H9 (cell line): Measurements from ENCODE around the gene ZFPM1. TPM values are rescaled to one million over a fixed set of nuclear protein-coding genes. Genes with fewer than 3 reads are reported as not detected.

Experiments used
- DNase-seq: peaks from one replicate; pipeline ENCODE4 v3.0.0-alpha.2; 2017
- H2AFZ ChIP-seq: one replicate; pipeline ENCODE4 v1.6.1; 2013; ENCODE audit warnings: mild to moderate bottlenecking, low read length, control low read depth, moderate library complexity
- H2AK5ac ChIP-seq: 2 replicates; pipeline ENCODE4 v1.6.1; 2013; ENCODE audit warnings: low read length, control low read depth, mixed read lengths; ENCODE audit not compliant: insufficient read length
- H2BK120ac ChIP-seq: one replicate; pipeline ENCODE4 v1.6.1; 2013; ENCODE audit warnings: low read depth, mild to moderate bottlenecking, low read length, control low read depth, inconsistent platforms; ENCODE audit not compliant: poor library complexity, severe bottlenecking
- H2BK12ac ChIP-seq: 2 replicates; pipeline ENCODE4 v1.6.1; 2013; ENCODE audit warnings: low read length, control low read depth, mixed read lengths, low read depth; ENCODE audit not compliant: insufficient read length
- H2BK15ac ChIP-seq: 2 replicates; pipeline ENCODE4 v1.6.1; 2013; ENCODE audit warnings: low read depth, low read length, control low read depth
- H2BK20ac ChIP-seq: one replicate; pipeline ENCODE4 v1.6.1; 2013; ENCODE audit warnings: low read depth, mild to moderate bottlenecking, low read length, control low read depth, inconsistent platforms; ENCODE audit not compliant: poor library complexity, severe bottlenecking
- H2BK5ac ChIP-seq: 2 replicates; pipeline ENCODE4 v1.6.1; 2013; ENCODE audit warnings: low read length, control low read depth, mixed read lengths; ENCODE audit not compliant: insufficient read length
- H3K14ac ChIP-seq: 2 replicates; pipeline ENCODE4 v1.6.1; 2013; ENCODE audit warnings: low read length, control low read depth; ENCODE audit not compliant: insufficient read depth
- H3K18ac ChIP-seq: 2 replicates; pipeline ENCODE4 v1.6.1; 2013; ENCODE audit warnings: low read depth, mild to moderate bottlenecking, mixed read lengths, low read length, control low read depth; ENCODE audit not compliant: insufficient read length
- H3K23ac ChIP-seq: 2 replicates; pipeline ENCODE4 v1.6.1; 2013; ENCODE audit warnings: low read length, control low read depth, mixed read lengths, low read depth; ENCODE audit not compliant: insufficient read length
- H3K23me2 ChIP-seq: 2 replicates; pipeline ENCODE4 v1.6.1; 2013; ENCODE audit warnings: low read depth, mild to moderate bottlenecking, mixed read lengths, low read length, control low read depth; ENCODE audit not compliant: insufficient read length, poor library complexity, severe bottlenecking
- H3K27ac ChIP-seq: 2 replicates; pipeline ENCODE4 v1.5.1; 2013; ENCODE audit warnings: low read length, control low read depth, mixed read lengths, low read depth; ENCODE audit not compliant: insufficient read length
- H3K27me3 ChIP-seq: 2 replicates; pipeline ENCODE4 v1.6.1; 2013; ENCODE audit warnings: low read length, control low read depth, inconsistent platforms; ENCODE audit not compliant: insufficient read depth
- H3K4ac ChIP-seq: 2 replicates; pipeline ENCODE4 v1.6.1; 2013; ENCODE audit warnings: low read depth, mild to moderate bottlenecking, control low read depth, inconsistent platforms, low read length, moderate library complexity
- H3K4me1 ChIP-seq: 2 replicates; pipeline ENCODE4 v1.6.1; 2013; ENCODE audit warnings: low read length, control low read depth, inconsistent platforms; ENCODE audit not compliant: insufficient read depth
- H3K4me2 ChIP-seq: 2 replicates; pipeline ENCODE4 v1.6.1; 2013; ENCODE audit warnings: low read length, control low read depth, mixed read lengths; ENCODE audit not compliant: insufficient read length, insufficient read depth
- H3K56ac ChIP-seq: 2 replicates; pipeline ENCODE4 v1.6.1; 2013; ENCODE audit warnings: low read depth, mild to moderate bottlenecking, mixed read lengths, low read length, control low read depth; ENCODE audit not compliant: insufficient read length
- H3K79me1 ChIP-seq: 2 replicates; pipeline ENCODE4 v1.6.1; 2013; ENCODE audit warnings: low read depth, mild to moderate bottlenecking, moderate library complexity, low read length, control low read depth, inconsistent platforms; ENCODE audit not compliant: insufficient read depth, poor library complexity, severe bottlenecking
- H3K79me2 ChIP-seq: 2 replicates; pipeline ENCODE4 v1.6.1; 2013; ENCODE audit warnings: low read length, control low read depth, inconsistent platforms; ENCODE audit not compliant: insufficient read depth
- H3K9ac ChIP-seq: 2 replicates; pipeline ENCODE4 v1.6.1; 2013; ENCODE audit warnings: low read length, control low read depth, mixed read lengths; ENCODE audit not compliant: insufficient read length; ENCODE audit errors: extremely low read depth
- H3K9me3 ChIP-seq: one replicate; pipeline ENCODE4 v1.6.1; 2013; ENCODE audit warnings: low read depth, low read length, inconsistent platforms; ENCODE audit not compliant: control insufficient read depth
- H3T11ph ChIP-seq: one replicate; pipeline ENCODE4 v1.6.1; 2013; ENCODE audit warnings: mild to moderate bottlenecking, low read length, control low read depth, inconsistent platforms
- H4K20me1 ChIP-seq: one replicate; pipeline ENCODE4 v1.6.1; 2013; ENCODE audit not compliant: control insufficient read depth, insufficient read length, insufficient read depth
- H4K5ac ChIP-seq: 2 replicates; pipeline ENCODE4 v1.6.1; 2013; ENCODE audit warnings: low read depth, mild to moderate bottlenecking, mixed read lengths, low read length, control low read depth; ENCODE audit not compliant: insufficient read length
- H4K8ac ChIP-seq: replicated peaks from 2 replicates; pipeline ENCODE4 v1.6.1; 2013; ENCODE audit warnings: low read length, control low read depth, mixed read lengths, low read depth; ENCODE audit not compliant: insufficient read length
- H4K91ac ChIP-seq: 2 replicates; pipeline ENCODE4 v1.6.1; 2013; ENCODE audit warnings: low read depth, mild to moderate bottlenecking, moderate library complexity, mixed read lengths, low read length, control low read depth; ENCODE audit not compliant: insufficient read length
- H3K27ac Mint-ChIP-seq, 3 experiments: 2 replicates in 2 of 3; 3 replicates in 1 of 3; pipeline ENCODE4 v1.8.0; 2020 to 2021; ENCODE audit warnings: mixed read lengths in 3 of 3, mild to moderate bottlenecking in 1 of 3, moderate library complexity in 1 of 3
- H3K27me3 Mint-ChIP-seq: 2 replicates; pipeline ENCODE4 v1.8.0; 2021; ENCODE audit warnings: low read depth, mild to moderate bottlenecking, moderate library complexity, mixed read lengths
- H3K36me3 Mint-ChIP-seq, 3 experiments: 2 replicates in 2 of 3; 3 replicates in 1 of 3; pipeline ENCODE4 v1.8.0; 2020 to 2021; ENCODE audit warnings: low read depth in 3 of 3, mixed read lengths in 3 of 3; ENCODE audit not compliant: insufficient read depth in 1 of 3
- H3K4me1 Mint-ChIP-seq, 2 experiments: 2 replicates each; pipeline ENCODE4 v1.8.0; 2020; ENCODE audit warnings: mixed read lengths in 2 of 2
- H3K4me3 Mint-ChIP-seq, 2 experiments: 2 replicates in 1 of 2; 3 replicates in 1 of 2; pipeline ENCODE4 v1.8.0; 2020 to 2021; ENCODE audit warnings: mild to moderate bottlenecking in 2 of 2, mixed read lengths in 2 of 2, moderate library complexity in 1 of 2
- H3K9me3 Mint-ChIP-seq, 2 experiments: 2 replicates in 1 of 2; 3 replicates in 1 of 2; pipeline ENCODE4 v1.8.0; 2020; ENCODE audit warnings: mild to moderate bottlenecking in 2 of 2, mixed read lengths in 2 of 2, moderate library complexity in 1 of 2
- CTCF ChIP-seq: fragments of 200-600 bp; sonication (generic); conservative IDR thresholded peaks from 3 replicates; pipeline ENCODE4 v1.8.0; 2021; ENCODE audit warnings: antibody characterized with exemption, mild to moderate bottlenecking
- WGBS: extraction: QIAGEN DNeasy Blood & Tissue Kit; methylation state at CpG from one replicate; pipeline ENCODE4 v1.1.7; 2013; ENCODE audit warnings: missing lambda C conversion rate, low lambda C conversion rate, mixed read lengths; ENCODE audit not compliant: insufficient read length; ENCODE audit errors: extremely low coverage; 5-methylcytosine and 5-hydroxymethylcytosine counted together
- total RNA-seq: library from RNA; stranded (reverse); gene quantifications from 2 replicates; pipeline ENCODE4 v1.2.1, GENCODE V29; 2021

Gene ZFPM1
- total RNA-seq, 1 experiment from 2014 or later: 3.6 TPM

- DNase-seq: no peak
- no peaks in the 10 kb centered on the region for H4K20me1 ChIP-seq
- H3K27me3 ChIP-seq: no peaks in the 10 kb centered on the region
- H2BK5ac ChIP-seq: no peak overlapping the region
- no peak overlapping the region for H2AFZ ChIP-seq
- no peak overlapping the region for H3K4me3 Mint-ChIP-seq
- no peak overlapping the region for H4K91ac ChIP-seq
- no peaks in the 10 kb centered on the region for H3K9me3 Mint-ChIP-seq
- no peak overlapping the region for H2BK12ac ChIP-seq
- no peak overlapping the region for H2BK20ac ChIP-seq
- no peaks in the 10 kb centered on the region for H3K79me1 ChIP-seq
- no peak overlapping the region for H3K9ac ChIP-seq
- H2BK15ac ChIP-seq: no peak overlapping the region
- no peaks in the 10 kb centered on the region for H3K9me3 ChIP-seq
- no peak overlapping the region for H3K23ac ChIP-seq
- H4K8ac ChIP-seq: no peak overlapping the region
- H3K27me3 Mint-ChIP-seq: no peaks in the 10 kb centered on the region
- H3K23me2 ChIP-seq: no peaks in the 10 kb centered on the region
- no peak overlapping the region; the same call in 1 of the 2 replicates for H3K14ac ChIP-seq
- TF ChIP-seq CTCF: no peak
- no peak overlapping the region for H2BK120ac ChIP-seq
- no peaks in the 10 kb centered on the region for H3K4me1 ChIP-seq
- H2AK5ac ChIP-seq: no peak overlapping the region
- no peak overlapping the region for H3K18ac ChIP-seq
- H3K4ac ChIP-seq: no peak overlapping the region
- H3K36me3 Mint-ChIP-seq: no peaks in the 10 kb centered on the region
- no peak overlapping the region for H3T11ph ChIP-seq
- H3K4me1 Mint-ChIP-seq: peaks cover 2 to 6% of the 10 kb centered on the region in 2 experiments; a peak in 3 of 4 replicates
- no peaks in the 10 kb centered on the region for H3K79me2 ChIP-seq
- no peak overlapping the region; a peak in 1 of 7 replicates for H3K27ac Mint-ChIP-seq
- H4K5ac ChIP-seq: no peak overlapping the region
- no peak overlapping the region for H3K4me2 ChIP-seq
- WGBS: no CpG with 5 or more reads among the region's 28 CpGs
- H3K56ac ChIP-seq: no peak overlapping the region
- no peak overlapping the region for H3K27ac ChIP-seq
Observed at GRCh38 chr16:88504489-88505404, 51.7 kb downstream of the ZFPM1 start.
